GM19372 (cell line): ENCODE results near the gene EBNA1BP2.
A peak's percentile ranks its signal among the peaks of the same experiment; 100 is the strongest.
"Not testable (repeated sequence)": the region's sequence is repeated elsewhere in the genome, so short reads cannot be mapped to it uniquely, and the experiment has no call there.

ENCODE experiments used
- ATAC-seq: cut with Tn5 transposase; IDR thresholded peaks from one replicate; pipeline ENCODE4 v1.9.1; 2021; ENCODE audit warnings: mild to moderate bottlenecking, low read depth, moderate library complexity; ENCODE audit not compliant: unreplicated experiment

Gene EBNA1BP2

GRCh38 chr1:43172527-43172972 lies 460 bp upstream of the EBNA1BP2 start:
- no peak for ATAC-seq

- ATAC-seq = peak; percentile 16
These were observed 696 bp downstream of the EBNA1BP2 start for GRCh38 chr1:43171312-43171875.

- ATAC-seq = no peak
These were observed 6.3 kb downstream of the EBNA1BP2 start for GRCh38 chr1:43165765-43166164.

GRCh38 chr1:43165162-43165561 lies 6.9 kb downstream of the EBNA1BP2 start:
- ATAC-seq = no peak

GRCh38 chr1:43156026-43156425 lies 16.1 kb downstream of the EBNA1BP2 start:
- ATAC-seq = no peak

- no peak for ATAC-seq
These were observed 18.6 kb downstream of the EBNA1BP2 start for GRCh38 chr1:43153443-43153842.

GRCh38 chr1:43152866-43153265 lies 19.2 kb downstream of the EBNA1BP2 start:
- ATAC-seq = no peak

- ATAC-seq = no peak
These were observed 22.2 kb downstream of the EBNA1BP2 start for GRCh38 chr1:43149889-43150288.

GRCh38 chr1:43147625-43148327 lies 24.3 kb downstream of the EBNA1BP2 start:
- ATAC-seq = no peak

GRCh38 chr1:43144237-43144636 lies 27.9 kb downstream of the EBNA1BP2 start:
- ATAC-seq = no peak

GRCh38 chr1:43143441-43143888 lies 28.6 kb downstream of the EBNA1BP2 start:
- ATAC-seq = no peak

- ATAC-seq = no peak
These were observed 31.5 kb downstream of the EBNA1BP2 start for GRCh38 chr1:43140583-43140982.

- no peak for ATAC-seq
These were observed 32.1 kb downstream of the EBNA1BP2 start for GRCh38 chr1:43140010-43140409.

GRCh38 chr1:43139295-43139694 lies 32.8 kb downstream of the EBNA1BP2 start:
- not testable (repeated sequence) for ATAC-seq

- ATAC-seq = no peak
These were observed 34.5 kb downstream of the EBNA1BP2 start for GRCh38 chr1:43137445-43138052.

GRCh38 chr1:43135857-43136781 lies 36.0 kb downstream of the EBNA1BP2 start:
- no peak for ATAC-seq

- ATAC-seq = no peak
These were observed 37.5 kb downstream of the EBNA1BP2 start for GRCh38 chr1:43134640-43135039.

GRCh38 chr1:43134068-43134467 lies 38.0 kb downstream of the EBNA1BP2 start:
- no peak for ATAC-seq

GRCh38 chr1:43129426-43129825 lies 42.7 kb downstream of the EBNA1BP2 start:
- ATAC-seq = no peak

GRCh38 chr1:43128816-43129215 lies 43.3 kb downstream of the EBNA1BP2 start:
- no peak for ATAC-seq

GRCh38 chr1:43123031-43123430 lies 49.1 kb downstream of the EBNA1BP2 start:
- no peak for ATAC-seq
